GM12878 (cell line): ENCODE results near the gene UBE2E3. TPM values are rescaled to one million over a fixed set of nuclear protein-coding genes. Genes with fewer than 3 reads are reported as not detected.

ENCODE experiments used
- ATAC-seq: fragments of 200-7000 bp; cut with Tn5 transposase; 3 replicates; pipeline ENCODE4 v1.9.1; 2020; ENCODE audit warnings: mild to moderate bottlenecking, moderate library complexity
- BruUV-seq: library from RNA; stranded (reverse); fragments of 400-500 nt; replicated peaks from 2 replicates; lab custom pipeline; 2021; lab: Mats Ljungman, UMichigan
- CTCF ChIA-PET: fragments of 300-600 bp; sonication (Branson Sonifier 250); formaldehyde crosslinking; extraction: SDS; loops from one replicate; lab custom pipeline; 2021; ENCODE audit warnings: inconsistent platforms; lab: Yijun Ruan, JAX
- POLR2A ChIA-PET: fragments of 350-600 bp; formaldehyde crosslinking; extraction: SDS; loops from one replicate; lab custom pipeline; 2021; ENCODE audit warnings: inconsistent platforms; lab: Charles Lee
- RAD21 ChIA-PET: fragments of 300-600 bp; sonication (Branson Sonifier 250); formaldehyde crosslinking; loops from one replicate; lab custom pipeline; 2023; ENCODE audit warnings: antibody characterized with exemption; ENCODE audit not compliant: unreplicated experiment; lab: Charles Lee
- SMC1A ChIA-PET: fragments of 300-600 bp; sonication (Branson Sonifier 250); formaldehyde crosslinking; loops from one replicate; lab custom pipeline; 2023; ENCODE audit not compliant: unreplicated experiment, uncharacterized antibody; lab: Charles Lee
- DNase-seq: peaks from one replicate; pipeline ENCODE4 v3.0.0-alpha.2; 2011; ENCODE audit warnings: low read depth, low spot score
- FAIRE-seq: peaks from 3 replicates; lab custom pipeline; 2011; peaks lifted over from hg19 to GRCh38; lab: Jason Lieb, UNC
- H2AFZ ChIP-seq: 2 replicates; pipeline ENCODE4 v1.6.0; 2011; ENCODE audit warnings: low read depth, low read length, control low read depth; ENCODE audit not compliant: control insufficient read depth
- H3K27ac ChIP-seq: 2 replicates; pipeline ENCODE4 v1.5.1; 2011; ENCODE audit warnings: control low read depth; ENCODE audit not compliant: control insufficient read depth, insufficient read depth
- H3K27me3 ChIP-seq, 2 experiments: replicated peaks in 1 of 2; 2 replicates each; pipeline versions ENCODE4 v1.6.0 to v1.6.1; 2011; ENCODE audit warnings: low read length in 1 of 2; ENCODE audit not compliant: control insufficient read depth in 2 of 2, insufficient read depth in 2 of 2
- H3K36me3 ChIP-seq, 2 experiments: 2 replicates each; pipeline ENCODE4 v1.5.1; 2011; ENCODE audit warnings: low read length in 1 of 2; ENCODE audit not compliant: control insufficient read depth in 2 of 2, insufficient read depth in 2 of 2
- H3K4me1 ChIP-seq: 2 replicates; pipeline ENCODE4 v1.6.1; 2011; ENCODE audit warnings: mild to moderate bottlenecking, low read length, moderate library complexity, mixed read lengths; ENCODE audit not compliant: control insufficient read depth, insufficient read depth
- H3K4me2 ChIP-seq: 2 replicates; pipeline ENCODE4 v1.6.0; 2011; ENCODE audit warnings: control low read depth; ENCODE audit not compliant: control insufficient read depth, insufficient read depth
- H3K4me3 ChIP-seq: fragments of 200-600 bp; sonication (generic); 2 replicates; pipeline ENCODE4 v1.5.1; 2016
- H3K79me2 ChIP-seq: 2 replicates; pipeline ENCODE4 v1.6.0; 2011; ENCODE audit warnings: low read length; ENCODE audit not compliant: control insufficient read depth, insufficient read depth
- H3K9ac ChIP-seq: 2 replicates; pipeline ENCODE4 v1.8.0; 2011; ENCODE audit warnings: low read length, control low read depth, mixed read lengths; ENCODE audit not compliant: control insufficient read depth, insufficient read depth
- H3K9me3 ChIP-seq: replicated peaks from 3 replicates; pipeline ENCODE4 v1.5.1; 2011; ENCODE audit warnings: mild to moderate bottlenecking, low read length; ENCODE audit not compliant: control insufficient read depth, insufficient read depth
- H4K20me1 ChIP-seq: 2 replicates; pipeline ENCODE4 v1.6.0; 2011; ENCODE audit not compliant: control insufficient read depth, insufficient read depth
- CBX5 ChIP-seq: sonication (generic); IDR thresholded peaks from 2 replicates; pipeline ENCODE4 v1.6.1; 2016; ENCODE audit warnings: low read depth, moderate library complexity, mild to moderate bottlenecking, inconsistent platforms
- E4F1 ChIP-seq: fragments of 450-650 bp; IDR thresholded peaks from 2 replicates; pipeline ENCODE4 v1.6.1; 2018; ENCODE audit warnings: borderline replicate concordance, mild to moderate bottlenecking; ENCODE audit not compliant: partially characterized antibody
- MLLT1 ChIP-seq: fragments of 450-650 bp; IDR thresholded peaks from 2 replicates; pipeline ENCODE4 v1.6.1; 2016; ENCODE audit warnings: mild to moderate bottlenecking
- MTA2 ChIP-seq: fragments of 450-650 bp; IDR thresholded peaks from 2 replicates; pipeline ENCODE4 v1.6.1; 2016; ENCODE audit warnings: low read depth, mild to moderate bottlenecking, moderate library complexity
- NFXL1 ChIP-seq: fragments of 450-650 bp; IDR thresholded peaks from 2 replicates; pipeline ENCODE4 v1.6.1; 2017; ENCODE audit warnings: antibody characterized with exemption, mild to moderate bottlenecking, borderline replicate concordance
- PBX3 ChIP-seq: IDR thresholded peaks from 2 replicates; pipeline ENCODE4 v1.6.1; 2011; ENCODE audit warnings: mild to moderate bottlenecking, low read depth, low read length, moderate library complexity; ENCODE audit not compliant: insufficient replicate concordance
- SPI1 ChIP-seq: IDR thresholded peaks from 2 replicates; pipeline ENCODE4 v1.6.1; 2011; ENCODE audit warnings: low read depth, mild to moderate bottlenecking, low read length, moderate library complexity, borderline replicate concordance; ENCODE audit not compliant: insufficient read depth
- ZBTB33 ChIP-seq: fragments of 450-650 bp; IDR thresholded peaks from 2 replicates; pipeline ENCODE4 v1.6.1; 2017; ENCODE audit warnings: mild to moderate bottlenecking
- WGBS: methylation state at CpG from one replicate; pipeline ENCODE4 v1.1.6; 2016; ENCODE audit warnings: low lambda C conversion rate; ENCODE audit not compliant: insufficient replicate concordance, insufficient coverage; ENCODE audit errors: missing lambda C conversion rate; 5-methylcytosine and 5-hydroxymethylcytosine counted together
- in situ Hi-C: fragments of 300-500 bp; cut with MboI; formaldehyde crosslinking; loops from 9 replicates; pipeline ENCODE4 v1.14.3; 2018; ENCODE audit warnings: mixed read lengths
- intact Hi-C: fragments of 100-400 bp; cut with micrococcal nuclease; formaldehyde crosslinking; loops from one replicate; pipeline ENCODE4 v1.14.2; 2022; ENCODE audit not compliant: unreplicated experiment
- polyA plus RNA-seq, 11 experiments: library from polyadenylated mRNA; depleted of rRNA in 4 of 11; unstranded in 6 of 11; stranded (reverse) in 5 of 11; fragments of >200 nt; fragmentation: Nextera tagmentation in 4 of 11; fragmentation: Illumina TruSeq in 1 of 11; extraction: Ambion mirVana in 4 of 11; extraction: Trizol in 1 of 11; gene quantifications; 1 replicate in 1 of 11; 2 replicates in 10 of 11; pipeline versions ENCODE4 v1.2.1 to v1.2.3, GENCODE V29; 2011 to 2016; ENCODE audit warnings: inconsistent platforms in 2 of 11, missing spikeins in 2 of 11, low read depth in 1 of 11
- total RNA-seq, 4 experiments: library from RNA; depleted of rRNA in 3 of 4; stranded (reverse); fragments of >200 nt in 3 of 4; fragmentation: Illumina TruSeq in 1 of 4; extraction: Trizol in 1 of 4; gene quantifications; 2 replicates each; pipeline versions ENCODE4 v1.2.1 to v1.2.3, GENCODE V29; 2013 to 2021

Gene UBE2E3
- total and polyA plus RNA-seq, 10 of the 15 experiments (the other 5 are each of a cell fraction or from before 2014, with no cell fraction given) = 14.9 to 50.0 (median 26.2) TPM

GRCh38 chr2:180931841-180932240 is 48.6 kb upstream of the UBE2E3 start (continued):
- TF ChIP-seq E4F1 = no peak
- TF ChIP-seq PBX3 = no peak

- ATAC-seq = no peak; the same call in 2 of the 3 replicates
- Histone ChIP-seq H3K36me3 (no peaks in the 10 kb centered on the region), H3K4me2 (no peak overlapping the region), H3K27ac (no peak overlapping the region), H3K4me3 (no peak overlapping the region), H3K9ac (no peak overlapping the region), H3K27me3 (no peaks in the 10 kb centered on the region), H3K4me1 (0 out of 2 replicates have a peak, but pooled peaks cover 1% of the 10 kb centered on the region), H3K9me3 (peaks cover 5% of the 10 kb centered on the region), H2AFZ (no peak overlapping the region), H4K20me1 (no peaks in the 10 kb centered on the region), H3K79me2 (no peaks in the 10 kb centered on the region)
- WGBS = 22% methylated on average over 1 of the region's 1 CpG
- RAD21 ChIA-PET = no interaction called here
- CTCF ChIA-PET = no interaction called here
- FAIRE-seq = no peak
- TF ChIP-seq MLLT1 (no peak), SPI1 (peak; percentile 63; the same call in 1 of the 2 replicates), MTA2 (peak; percentile 59; the same call in 1 of the 2 replicates), NFXL1 (no peak), ZBTB33 (no peak), CBX5 (no peak)
- DNase-seq = no peak
- intact Hi-C loops (no loop called here), in situ Hi-C loops (no loop called here)
- SMC1A ChIA-PET = interaction anchor here (1.8 kb wide), 1 partner anchor 11 kb away, joined by 3 read pairs; no protein-coding TSS in a partner anchor
- BruUV-seq = no TSS peak
- POLR2A ChIA-PET = no interaction called here
Measured at GRCh38 chr2:180933332-180933731, 47.1 kb upstream of the UBE2E3 start.
